GM12875 (cell line): Measurements from ENCODE around the gene C4orf50.

Source experiments
- H3K4me3 ChIP-seq: one replicate; pipeline ENCODE4 v1.5.1; 2011; ENCODE audit warnings: low read depth, low read length, control low read depth
- CTCF ChIP-seq: IDR thresholded peaks from 2 replicates; pipeline ENCODE4 v1.5.1; 2011; ENCODE audit warnings: low read depth, mild to moderate bottlenecking, control low read depth, inconsistent platforms, low read length, moderate library complexity, borderline replicate concordance; ENCODE audit not compliant: insufficient read depth

The C4orf50 gene

GRCh38 chr4:5851637-5852301 lies 166.5 kb downstream of the C4orf50 start:
- no peak for TF ChIP-seq CTCF

More at GRCh38 chr4:5851637-5852301, 166.5 kb downstream of the C4orf50 start:
- H3K4me3 ChIP-seq, result no peak overlapping the region
